Measurements from ENCODE around the gene PARP1. TPM values are rescaled to one million over a fixed set of nuclear protein-coding genes. Genes with fewer than 3 reads are reported as not detected.

The PARP1 gene
- total and polyA plus RNA-seq, 2 donors (not counting 1 experiment from before 2014, with no cell fraction given) = 61.7 to 78.4 TPM

- H3K27me3 ChIP-seq (ENCODE audit: control insufficient read depth, insufficient read depth, low read length) = peaks cover 4% of the 10 kb centered on the region
- H2AFZ ChIP-seq (ENCODE audit: low read length) = no peak overlapping the region
- no peaks in the 10 kb centered on the region for H3K36me3 ChIP-seq (ENCODE audit: control insufficient read depth, insufficient read depth, low read length)
- H3K4me3 ChIP-seq (replicated peaks in 1 of 4; ENCODE audit: control extremely low read depth in 1 of 4, insufficient read depth in 1 of 4, low read depth in 3 of 4, low read length in 4 of 4) = no peak overlapping the region
- no peaks in the 10 kb centered on the region for H4K20me1 ChIP-seq (ENCODE audit: control insufficient read depth, extremely low read depth, insufficient read depth, low read length)
- no peak overlapping the region for H3K4me2 ChIP-seq (ENCODE audit: extremely low read depth, insufficient read depth, low read length)
- H3K79me2 ChIP-seq (ENCODE audit: control insufficient read depth, insufficient read depth, low read length) = no peaks in the 10 kb centered on the region
- no peaks in the 10 kb centered on the region for H3K4me1 ChIP-seq (ENCODE audit: control insufficient read depth, extremely low read depth, insufficient read depth, low read length)
- TF ChIP-seq CTCF (conservative IDR thresholded peaks at IDR 0.05 in 1 of 2, IDR thresholded peaks at IDR 0.05 in 1 of 2; ENCODE audit: low read depth in 1 of 2, low read length in 2 of 2) = no peak
- TF ChIP-seq EZH2 (IDR thresholded peaks at IDR 0.05; ENCODE audit: low read length, missing control alignments) = no peak
- DNase-seq (ENCODE audit: low read depth in 2 of 2) = no peak
- no peaks in the 10 kb centered on the region for H3K9me3 ChIP-seq (ENCODE audit: control insufficient read depth, insufficient read depth, low read depth, low read length)
- H3K27ac ChIP-seq (ENCODE audit: insufficient read depth, low read length) = no peak overlapping the region
- H3K9ac ChIP-seq (ENCODE audit: insufficient read depth, low read length) = no peak overlapping the region
Observed at GRCh38 chr1:226318471-226318870, 89.4 kb downstream of the PARP1 start.

- Histone ChIP-seq H4K20me1 (ENCODE audit: control insufficient read depth, extremely low read depth, insufficient read depth, low read length) (no peaks in the 10 kb centered on the region), H3K79me2 (ENCODE audit: control insufficient read depth, insufficient read depth, low read length) (no peaks in the 10 kb centered on the region), H3K4me1 (ENCODE audit: control insufficient read depth, extremely low read depth, insufficient read depth, low read length) (no peaks in the 10 kb centered on the region), H3K4me3 (replicated peaks in 1 of 4; ENCODE audit: control extremely low read depth in 1 of 4, insufficient read depth in 1 of 4, low read depth in 3 of 4, low read length in 4 of 4) (no peak overlapping the region), H3K27ac (ENCODE audit: insufficient read depth, low read length) (no peak overlapping the region), H2AFZ (ENCODE audit: low read length) (no peak overlapping the region), H3K9ac (ENCODE audit: insufficient read depth, low read length) (no peak overlapping the region), H3K36me3 (ENCODE audit: control insufficient read depth, insufficient read depth, low read length) (no peaks in the 10 kb centered on the region), H3K9me3 (ENCODE audit: control insufficient read depth, insufficient read depth, low read depth, low read length) (no peaks in the 10 kb centered on the region), H3K4me2 (ENCODE audit: extremely low read depth, insufficient read depth, low read length) (no peak overlapping the region), H3K27me3 (ENCODE audit: control insufficient read depth, insufficient read depth, low read length) (peaks cover 4% of the 10 kb centered on the region)
- TF ChIP-seq CTCF (conservative IDR thresholded peaks at IDR 0.05 in 1 of 2, IDR thresholded peaks at IDR 0.05 in 1 of 2; ENCODE audit: low read depth in 1 of 2, low read length in 2 of 2) (no peak), EZH2 (IDR thresholded peaks at IDR 0.05; ENCODE audit: low read length, missing control alignments) (no peak)
- no peak for DNase-seq (ENCODE audit: low read depth in 2 of 2)
Observed at GRCh38 chr1:226314055-226314454, 93.8 kb downstream of the PARP1 start.

- Histone ChIP-seq H3K36me3 (ENCODE audit: control insufficient read depth, insufficient read depth, low read length) (no peaks in the 10 kb centered on the region), H3K27me3 (ENCODE audit: control insufficient read depth, insufficient read depth, low read length) (peaks cover 4% of the 10 kb centered on the region), H3K4me1 (ENCODE audit: control insufficient read depth, extremely low read depth, insufficient read depth, low read length) (no peaks in the 10 kb centered on the region), H3K27ac (ENCODE audit: insufficient read depth, low read length) (no peak overlapping the region), H3K79me2 (ENCODE audit: control insufficient read depth, insufficient read depth, low read length) (peaks cover 14% of the 10 kb centered on the region), H2AFZ (ENCODE audit: low read length) (no peak overlapping the region), H3K9me3 (ENCODE audit: control insufficient read depth, insufficient read depth, low read depth, low read length) (no peaks in the 10 kb centered on the region), H3K9ac (ENCODE audit: insufficient read depth, low read length) (no peak overlapping the region), H3K4me2 (ENCODE audit: extremely low read depth, insufficient read depth, low read length) (no peak overlapping the region), H4K20me1 (ENCODE audit: control insufficient read depth, extremely low read depth, insufficient read depth, low read length) (no peaks in the 10 kb centered on the region), H3K4me3 (replicated peaks in 1 of 4; ENCODE audit: control extremely low read depth in 1 of 4, insufficient read depth in 1 of 4, low read depth in 3 of 4, low read length in 4 of 4) (no peak overlapping the region)
- no peak for DNase-seq (ENCODE audit: low read depth in 2 of 2)
- TF ChIP-seq CTCF (conservative IDR thresholded peaks at IDR 0.05 in 1 of 2, IDR thresholded peaks at IDR 0.05 in 1 of 2; ENCODE audit: low read depth in 1 of 2, low read length in 2 of 2) (no peak), EZH2 (IDR thresholded peaks at IDR 0.05; ENCODE audit: low read length, missing control alignments) (no peak)
Observed at GRCh38 chr1:226312065-226312464, 95.8 kb downstream of the PARP1 start.

Data from fibroblast of lung (primary cell).